ENCODE measurements around the gene CELF5.

GRCh38 chr19:3298853-3299449 is 74.5 kb downstream of the CELF5 start:
- TF ChIP-seq CTCF (IDR thresholded peaks at IDR 0.05): no peak
- no peak for TF ChIP-seq POLR2A (IDR thresholded peaks at IDR 0.05)

All from right lobe of liver (tissue), 4 donors.